Measurements from ENCODE around the gene MMAB. TPM values are rescaled to one million over a fixed set of nuclear protein-coding genes. Genes with fewer than 3 reads are reported as not detected.
"Not testable (repeated sequence)": the region's sequence is repeated elsewhere in the genome, so short reads cannot be mapped to it uniquely, and the experiment has no call there.

Gene MMAB
- total RNA-seq, 1 donor from 2014 or later: 24.7 TPM

DNA sequence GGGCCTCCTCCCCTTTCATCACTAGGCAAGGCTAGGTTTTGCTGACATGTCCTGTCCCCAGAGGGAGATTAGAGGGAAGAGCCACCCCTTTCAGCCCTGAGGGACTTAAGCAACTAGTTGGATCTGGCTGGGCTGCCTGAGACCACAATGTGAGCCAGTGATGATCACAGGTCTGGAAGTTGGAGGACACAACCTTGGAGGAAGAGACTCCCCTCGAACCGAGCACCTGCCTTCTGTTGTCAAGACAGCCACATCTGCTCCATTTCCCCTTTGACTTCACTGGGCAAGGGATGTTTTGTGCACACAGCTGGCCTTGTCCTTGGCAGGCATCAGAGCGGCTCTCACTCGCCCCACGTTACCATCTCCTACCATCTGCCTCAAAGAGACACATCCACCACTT is 31.7 kb upstream of the MMAB start:
- no peaks in the 10 kb centered on the region for H3K79me2 ChIP-seq (ENCODE audit: low read depth)
- H3K9me3 Mint-ChIP-seq: no peaks in the 10 kb centered on the region
- H3K4me3 ChIP-seq: no peak overlapping the region
- H3K9me3 ChIP-seq (ENCODE audit: low read depth): no peaks in the 10 kb centered on the region
- no peaks in the 10 kb centered on the region for H4K20me1 ChIP-seq (ENCODE audit: low read depth)
- peaks cover 51% of the 10 kb centered on the region for H3K4me1 Mint-ChIP-seq
- H3K9ac ChIP-seq: no peak overlapping the region
- H3F3A ChIP-seq (ENCODE audit: low read depth): peaks cover 56% of the 10 kb centered on the region
- no peaks in the 10 kb centered on the region for H3K36me3 Mint-ChIP-seq
- H3K27ac ChIP-seq: no peak overlapping the region
- DNase-seq (ENCODE audit: low spot score): peak; percentile 68
- peak overlapping the region; percentile 79 for H3K4me2 ChIP-seq
- no peaks in the 10 kb centered on the region for H3K36me3 ChIP-seq
- peaks cover 26% of the 10 kb centered on the region for H3K27me3 Mint-ChIP-seq (ENCODE audit: insufficient read depth, low read depth)
- no peak overlapping the region for H2AFZ ChIP-seq (replicated peaks)
- H3K4me3 Mint-ChIP-seq: no peak overlapping the region
- TF ChIP-seq CTCF (IDR thresholded peaks at IDR 0.05): no peak
- TF ChIP-seq EZH2 (IDR thresholded peaks at IDR 0.05): no peak
- TF ChIP-seq EZH2phosphoT487 (IDR thresholded peaks at IDR 0.05): no peak
- no peaks in the 10 kb centered on the region for H3K27me3 ChIP-seq
- H3K27ac Mint-ChIP-seq: peak overlapping the region; percentile 17
- H3K4me1 ChIP-seq: peaks cover 56% of the 10 kb centered on the region

GRCh38 chr12:109604132-109604585 is 30.9 kb upstream of the MMAB start:
- Histone ChIP-seq H3K4me1 (peaks cover 56% of the 10 kb centered on the region), H3K4me2 (no peak overlapping the region), H3K4me3 (no peak overlapping the region), H3K27me3 (no peaks in the 10 kb centered on the region), H3K36me3 (no peaks in the 10 kb centered on the region), H3K27ac (no peak overlapping the region), H2AFZ (replicated peaks) (no peak overlapping the region), H4K20me1 (ENCODE audit: low read depth) (no peaks in the 10 kb centered on the region), H3K9me3 (ENCODE audit: low read depth) (no peaks in the 10 kb centered on the region), H3K9ac (no peak overlapping the region), H3F3A (ENCODE audit: low read depth) (peaks cover 56% of the 10 kb centered on the region), H3K79me2 (ENCODE audit: low read depth) (no peaks in the 10 kb centered on the region)
- Mint-ChIP-seq H3K4me3 (peak overlapping the region; percentile 28), H3K36me3 (no peaks in the 10 kb centered on the region), H3K9me3 (no peaks in the 10 kb centered on the region), H3K4me1 (peaks cover 51% of the 10 kb centered on the region), H3K27me3 (ENCODE audit: insufficient read depth, low read depth) (peaks cover 26% of the 10 kb centered on the region), H3K27ac (no peak overlapping the region)
- TF ChIP-seq EZH2 (IDR thresholded peaks at IDR 0.05): no peak
- TF ChIP-seq CTCF (IDR thresholded peaks at IDR 0.05): no peak
- no peak for TF ChIP-seq EZH2phosphoT487 (IDR thresholded peaks at IDR 0.05)
- no peak for DNase-seq (ENCODE audit: low spot score)

- peaks cover 54% of the 10 kb centered on the region for H3K4me1 ChIP-seq
- peak overlapping the region; percentile 31 for H3K4me2 ChIP-seq
- peaks cover 41% of the 10 kb centered on the region for H3F3A ChIP-seq (ENCODE audit: low read depth)
- H3K27me3 ChIP-seq; H3K4me3 ChIP-seq; H3K9me3 ChIP-seq (ENCODE audit: low read depth); H3K9me3 Mint-ChIP-seq; H3K36me3 Mint-ChIP-seq; DNase-seq (ENCODE audit: low spot score); H2AFZ ChIP-seq (replicated peaks); H3K79me2 ChIP-seq (ENCODE audit: low read depth); H3K27ac Mint-ChIP-seq; H3K9ac ChIP-seq; H3K4me3 Mint-ChIP-seq; H3K27ac ChIP-seq; H3K36me3 ChIP-seq; H4K20me1 ChIP-seq (ENCODE audit: low read depth): not testable (repeated sequence)
- H3K27me3 Mint-ChIP-seq (ENCODE audit: insufficient read depth, low read depth): peaks cover 15% of the 10 kb centered on the region
- peaks cover 54% of the 10 kb centered on the region for H3K4me1 Mint-ChIP-seq
These were observed 28.8 kb upstream of the MMAB start for GRCh38 chr12:109602132-109602531.

GRCh38 chr12:109601557-109601956 is 28.3 kb upstream of the MMAB start:
- DNase-seq (ENCODE audit: low spot score): no peak
- no peak overlapping the region for H3K4me2 ChIP-seq
- Mint-ChIP-seq H3K9me3 (no peaks in the 10 kb centered on the region), H3K27me3 (ENCODE audit: insufficient read depth, low read depth) (peaks cover 15% of the 10 kb centered on the region), H3K27ac (no peak overlapping the region), H3K36me3 (no peaks in the 10 kb centered on the region), H3K4me3 (peak overlapping the region; percentile 30), H3K4me1 (peaks cover 50% of the 10 kb centered on the region)
- no peaks in the 10 kb centered on the region for H3K36me3 ChIP-seq
- no peak overlapping the region for H3K9ac ChIP-seq
- no peaks in the 10 kb centered on the region for H3K9me3 ChIP-seq (ENCODE audit: low read depth)
- peaks cover 36% of the 10 kb centered on the region for H3F3A ChIP-seq (ENCODE audit: low read depth)
- H4K20me1 ChIP-seq (ENCODE audit: low read depth): no peaks in the 10 kb centered on the region
- H3K27me3 ChIP-seq: no peaks in the 10 kb centered on the region
- H3K79me2 ChIP-seq (ENCODE audit: low read depth): no peaks in the 10 kb centered on the region
- H3K4me1 ChIP-seq: peaks cover 50% of the 10 kb centered on the region
- H3K27ac ChIP-seq: no peak overlapping the region
- H2AFZ ChIP-seq (replicated peaks): no peak overlapping the region
- TF ChIP-seq CTCF (IDR thresholded peaks at IDR 0.05) (no peak), EZH2 (IDR thresholded peaks at IDR 0.05) (no peak), EZH2phosphoT487 (IDR thresholded peaks at IDR 0.05) (no peak)
- H3K4me3 ChIP-seq: no peak overlapping the region
